Stimulated activated CD4-positive, alpha-beta T cell treated with anti-CD3 and anti-CD28 coated beads, Interleukin-2, amount 100 ng/mL, for 24 hours (primary cell): ENCODE data around the gene PTGR3.
"Not testable (repeated sequence)": the region's sequence is repeated elsewhere in the genome, so short reads cannot be mapped to it uniquely, and the experiment has no call there.

ENCODE experiments used
- DNase-seq, 2 donors: peaks; one replicate each; pipeline ENCODE4 v3.0.0-alpha.2; 2020

PTGR3 gene

DNA sequence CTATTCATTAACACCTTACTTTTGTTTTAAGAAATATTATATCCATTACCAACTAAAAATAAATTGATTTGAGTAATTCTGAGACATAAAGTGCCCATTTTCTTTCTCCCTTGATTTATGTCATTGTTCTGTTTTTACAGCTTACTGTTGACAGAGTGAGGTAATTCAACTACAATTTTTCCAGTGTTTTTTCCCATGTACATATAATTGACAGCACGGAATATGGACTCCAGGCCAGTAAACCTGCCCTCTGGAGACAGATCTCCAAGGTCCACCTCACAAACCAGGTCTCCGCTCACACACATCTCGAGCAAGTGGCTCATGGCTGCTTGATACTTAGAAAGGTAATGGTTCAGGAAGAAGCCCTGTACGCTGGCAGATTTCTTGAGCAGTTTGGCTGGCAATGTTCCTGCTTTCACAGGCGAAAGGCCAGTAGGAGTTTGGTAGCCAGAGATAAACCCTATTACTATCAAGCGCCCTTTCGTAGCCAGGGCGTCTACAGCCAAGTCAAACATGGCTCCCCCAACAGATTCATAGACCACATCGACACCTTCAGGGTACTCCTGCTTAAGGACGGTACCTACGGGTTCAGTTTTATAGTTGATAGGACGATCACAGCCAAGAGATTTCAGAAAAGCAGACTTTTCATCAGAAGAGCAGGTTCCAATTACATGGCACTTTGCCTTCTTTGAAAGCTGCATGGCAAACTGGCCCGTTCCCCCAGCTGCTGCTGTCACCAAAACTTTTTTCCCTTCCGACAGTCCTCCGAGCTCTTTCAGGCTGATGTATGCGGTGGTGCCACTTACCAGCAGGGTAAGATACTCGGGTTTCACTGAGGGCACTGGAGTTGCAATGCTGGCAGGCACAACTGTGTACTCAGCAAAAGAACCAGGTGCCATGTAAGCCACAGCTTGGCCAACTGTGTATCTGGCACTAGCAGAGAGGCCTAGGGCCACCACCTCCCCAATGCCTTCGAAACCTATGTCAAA lies 7.4 kb downstream of the PTGR3 start:
- no peak for DNase-seq

- no peak for DNase-seq
Measured at GRCh38 chr18:75200605-75201280, 8.2 kb downstream of the PTGR3 start.

DNA sequence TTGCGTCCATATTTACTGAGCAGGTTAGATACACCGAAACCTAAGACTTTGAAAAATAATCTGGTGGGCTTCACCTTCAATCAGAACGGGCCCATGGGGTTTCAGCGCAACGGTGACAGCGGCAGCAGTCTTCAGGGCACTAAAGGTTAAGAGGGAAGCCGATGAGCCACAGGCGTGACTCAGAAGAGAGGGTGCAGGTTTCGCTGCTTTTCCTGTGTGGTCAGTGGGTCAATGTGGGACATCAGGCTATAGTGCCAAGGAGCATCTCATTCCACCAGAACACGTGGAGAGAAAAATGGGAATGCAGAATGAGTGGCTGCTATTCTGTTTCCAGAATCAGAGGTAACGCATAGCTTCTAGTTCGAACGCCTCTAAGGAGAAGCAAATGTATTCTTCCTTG lies 8.9 kb downstream of the PTGR3 start:
- DNase-seq, result no peak

GRCh38 chr18:75199327-75199726 lies 9.6 kb downstream of the PTGR3 start:
- DNase-seq, result no peak

DNA sequence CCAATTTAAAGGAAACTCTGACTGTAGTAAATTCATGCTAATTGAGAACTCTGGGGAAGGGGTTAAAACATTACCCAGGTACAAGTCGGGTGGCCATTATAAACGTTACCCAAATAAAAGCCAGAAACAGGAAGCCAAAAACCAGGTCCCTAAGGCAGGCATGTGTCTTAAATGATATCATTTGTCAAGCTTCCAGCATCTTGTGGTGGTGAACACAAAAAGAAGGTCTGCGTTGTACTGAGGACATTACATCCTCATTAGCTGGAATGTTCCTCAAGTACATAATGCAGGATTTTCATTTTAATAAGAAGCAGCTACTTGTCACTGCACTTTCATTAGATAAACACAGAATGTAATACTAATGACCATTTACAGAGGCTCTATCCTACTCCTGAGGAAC lies 10.9 kb downstream of the PTGR3 start:
- DNase-seq, result no peak

- no peak for DNase-seq
Measured at GRCh38 chr18:75192899-75193298, 16.0 kb downstream of the PTGR3 start.

DNA sequence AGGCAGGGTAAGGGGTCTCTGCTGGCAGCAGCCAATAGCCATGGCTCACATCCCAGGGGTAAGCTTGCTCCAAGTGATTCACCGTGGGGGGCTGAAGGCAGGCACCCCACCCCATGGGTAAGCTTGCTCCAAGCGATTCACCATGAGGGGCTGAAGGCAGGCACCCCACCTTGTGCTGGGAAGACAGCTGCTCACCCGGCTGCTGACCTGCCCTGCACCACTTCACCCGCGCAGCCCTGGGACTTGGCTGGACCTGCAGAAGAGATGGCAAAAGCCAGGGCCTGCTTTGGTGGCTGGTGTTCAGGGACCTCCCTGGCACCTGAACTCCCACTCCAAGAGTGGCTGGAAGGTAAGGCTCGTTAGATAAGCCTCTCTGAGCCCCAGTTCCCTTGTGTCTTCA lies 19.2 kb downstream of the PTGR3 start:
- no peak for DNase-seq

DNA sequence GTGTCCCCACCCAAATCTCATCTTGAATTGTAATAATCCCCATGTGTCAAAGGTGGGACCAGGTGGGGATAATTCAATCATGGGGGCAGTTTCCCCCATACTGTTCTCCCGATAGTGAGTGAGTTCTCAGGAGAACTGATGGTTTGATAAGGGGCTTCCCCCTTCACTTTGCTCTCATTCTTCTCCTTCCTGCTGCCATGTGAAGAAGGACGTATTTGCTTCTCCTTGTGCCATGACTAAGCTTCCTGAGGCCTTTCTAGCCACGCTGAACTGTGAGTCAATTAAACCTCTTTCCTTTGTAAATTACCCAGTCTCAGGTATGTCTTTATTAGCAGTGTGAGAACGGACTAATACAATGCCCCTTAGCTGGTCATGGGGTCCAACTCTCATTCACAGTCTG lies 21.2 kb downstream of the PTGR3 start:
- DNase-seq, result not testable (repeated sequence)

- DNase-seq, result no peak
Measured at GRCh38 chr18:75185460-75185859, 23.5 kb downstream of the PTGR3 start.

GRCh38 chr18:75183973-75184493 lies 24.9 kb downstream of the PTGR3 start:
- DNase-seq, result no peak

DNA sequence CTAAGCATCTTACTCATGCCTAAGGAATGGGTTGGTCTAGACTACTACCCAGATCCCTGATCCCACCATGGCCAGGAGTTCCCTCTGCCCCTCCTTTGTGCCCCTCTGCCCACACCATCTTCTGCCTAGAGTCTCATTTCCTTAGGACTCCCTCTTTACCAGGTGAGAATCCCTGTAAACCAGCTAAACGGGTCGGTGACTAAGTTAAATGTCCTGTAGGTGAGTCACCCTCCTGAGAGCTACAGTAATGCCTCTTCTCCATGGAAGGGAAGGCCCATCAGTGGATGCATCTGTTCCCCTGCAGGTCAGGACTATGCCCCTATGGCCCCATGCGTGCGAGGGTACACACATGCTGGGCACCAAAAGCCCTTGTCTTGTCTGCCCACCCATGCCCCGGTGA lies 25.4 kb downstream of the PTGR3 start:
- no peak for DNase-seq

GRCh38 chr18:75179819-75180600 lies 28.9 kb downstream of the PTGR3 start:
- DNase-seq, result no peak

- DNase-seq, result no peak
Measured at GRCh38 chr18:75178376-75178775, 30.6 kb downstream of the PTGR3 start.

- DNase-seq, result no peak
Measured at GRCh38 chr18:75176849-75177248, 32.1 kb downstream of the PTGR3 start.

- no peak for DNase-seq
Measured at GRCh38 chr18:75173738-75174137, 35.2 kb downstream of the PTGR3 start.

GRCh38 chr18:75173125-75173432 lies 35.9 kb downstream of the PTGR3 start:
- DNase-seq, result no peak

- DNase-seq, result no peak
Measured at GRCh38 chr18:75172299-75173124, 36.4 kb downstream of the PTGR3 start.

DNA sequence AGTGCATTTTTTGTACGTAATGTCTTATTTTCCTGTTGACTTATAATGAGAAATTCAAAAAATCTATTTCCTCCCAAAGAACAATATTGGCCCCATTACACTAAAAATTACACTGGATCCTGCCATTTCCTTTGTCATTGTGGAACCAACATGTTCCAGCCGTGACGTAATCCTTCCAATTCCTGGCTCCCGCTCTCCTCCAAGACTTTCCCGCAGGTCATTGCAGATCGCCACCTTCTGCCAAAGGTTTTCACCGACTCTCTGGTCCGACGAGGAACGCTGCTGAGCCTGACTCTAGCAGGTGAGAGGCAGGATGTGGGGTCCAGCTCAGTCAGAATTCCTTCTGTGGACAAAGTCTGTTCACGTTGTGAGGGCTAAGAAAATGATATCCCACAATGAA lies 38.0 kb downstream of the PTGR3 start:
- no peak for DNase-seq

- no peak for DNase-seq
Measured at GRCh38 chr18:75170022-75170789, 38.7 kb downstream of the PTGR3 start.

GRCh38 chr18:75169411-75169810 lies 39.5 kb downstream of the PTGR3 start:
- DNase-seq, result no peak

- no peak for DNase-seq
Measured at GRCh38 chr18:75168619-75169018, 40.3 kb downstream of the PTGR3 start.
